DND-41 (cell line): Measurements from ENCODE around the gene KCTD14.

ENCODE experiments used
- ATAC-seq: fragments of 200-7000 bp; cut with Tn5 transposase; 3 replicates; pipeline ENCODE4 v1.9.1; 2021; ENCODE audit warnings: low read depth; ENCODE audit not compliant: insufficient read depth
- DNase-seq: peaks from one replicate; pipeline ENCODE4 v3.0.0-alpha.2; 2020
- H2AFZ ChIP-seq: 2 replicates; pipeline ENCODE4 v1.6.0; 2012; ENCODE audit warnings: low read depth, low read length
- H3K27ac ChIP-seq: 2 replicates; pipeline ENCODE4 v1.5.1; 2012; ENCODE audit warnings: low read length, inconsistent platforms
- H3K27me3 ChIP-seq: fragments of 200-600 bp; sonication (generic); 2 replicates; pipeline ENCODE4 v1.6.0; 2012; ENCODE audit warnings: low read length, mild to moderate bottlenecking, inconsistent platforms; ENCODE audit not compliant: insufficient read depth, poor library complexity
- H3K36me3 ChIP-seq: 2 replicates; pipeline ENCODE4 v1.5.1; 2012; ENCODE audit warnings: low read length, inconsistent platforms; ENCODE audit not compliant: insufficient read depth
- H3K4me1 ChIP-seq: 2 replicates; pipeline ENCODE4 v1.5.1; 2012; ENCODE audit warnings: mild to moderate bottlenecking, low read length; ENCODE audit not compliant: insufficient read depth
- H3K4me2 ChIP-seq: 2 replicates; pipeline ENCODE4 v1.6.0; 2012; ENCODE audit warnings: mild to moderate bottlenecking, moderate library complexity, low read length, inconsistent platforms; ENCODE audit not compliant: insufficient read depth
- H3K4me3 ChIP-seq, 2 experiments: fragments of 200-600 bp in 1 of 2; shearing (Covaris generic) in 1 of 2; 2 replicates each; pipeline ENCODE4 v1.5.1; 2012 to 2016; ENCODE audit warnings: inconsistent platforms in 2 of 2, low read length in 2 of 2, mild to moderate bottlenecking in 2 of 2, low read depth in 1 of 2, moderate library complexity in 1 of 2
- H3K79me2 ChIP-seq: 2 replicates; pipeline ENCODE4 v1.6.0; 2012; ENCODE audit warnings: low read length, inconsistent platforms; ENCODE audit not compliant: insufficient read depth
- H3K9ac ChIP-seq: 2 replicates; pipeline ENCODE4 v1.6.0; 2012; ENCODE audit warnings: low read depth, mild to moderate bottlenecking, inconsistent platforms, low read length, moderate library complexity
- H3K9me3 ChIP-seq: 2 replicates; pipeline ENCODE4 v1.5.1; 2012; ENCODE audit warnings: low read length, moderate library complexity, mild to moderate bottlenecking, inconsistent platforms; ENCODE audit not compliant: insufficient read depth, severe bottlenecking
- H4K20me1 ChIP-seq: 2 replicates; pipeline ENCODE4 v1.6.0; 2012; ENCODE audit warnings: low read length; ENCODE audit not compliant: insufficient read depth
- CTCF ChIP-seq: IDR thresholded peaks from 2 replicates; pipeline ENCODE4 v1.5.1; 2012; ENCODE audit warnings: borderline replicate concordance, low read length, moderate library complexity, mild to moderate bottlenecking; ENCODE audit not compliant: poor library complexity, severe bottlenecking; ENCODE audit errors: extremely low read depth
- EZH2 ChIP-seq: IDR thresholded peaks from 3 replicates; pipeline ENCODE4 v1.6.1; 2012; ENCODE audit warnings: borderline replicate concordance, low read depth, mild to moderate bottlenecking, moderate library complexity, low read length, inconsistent platforms; ENCODE audit not compliant: severe bottlenecking

Gene KCTD14

DNA sequence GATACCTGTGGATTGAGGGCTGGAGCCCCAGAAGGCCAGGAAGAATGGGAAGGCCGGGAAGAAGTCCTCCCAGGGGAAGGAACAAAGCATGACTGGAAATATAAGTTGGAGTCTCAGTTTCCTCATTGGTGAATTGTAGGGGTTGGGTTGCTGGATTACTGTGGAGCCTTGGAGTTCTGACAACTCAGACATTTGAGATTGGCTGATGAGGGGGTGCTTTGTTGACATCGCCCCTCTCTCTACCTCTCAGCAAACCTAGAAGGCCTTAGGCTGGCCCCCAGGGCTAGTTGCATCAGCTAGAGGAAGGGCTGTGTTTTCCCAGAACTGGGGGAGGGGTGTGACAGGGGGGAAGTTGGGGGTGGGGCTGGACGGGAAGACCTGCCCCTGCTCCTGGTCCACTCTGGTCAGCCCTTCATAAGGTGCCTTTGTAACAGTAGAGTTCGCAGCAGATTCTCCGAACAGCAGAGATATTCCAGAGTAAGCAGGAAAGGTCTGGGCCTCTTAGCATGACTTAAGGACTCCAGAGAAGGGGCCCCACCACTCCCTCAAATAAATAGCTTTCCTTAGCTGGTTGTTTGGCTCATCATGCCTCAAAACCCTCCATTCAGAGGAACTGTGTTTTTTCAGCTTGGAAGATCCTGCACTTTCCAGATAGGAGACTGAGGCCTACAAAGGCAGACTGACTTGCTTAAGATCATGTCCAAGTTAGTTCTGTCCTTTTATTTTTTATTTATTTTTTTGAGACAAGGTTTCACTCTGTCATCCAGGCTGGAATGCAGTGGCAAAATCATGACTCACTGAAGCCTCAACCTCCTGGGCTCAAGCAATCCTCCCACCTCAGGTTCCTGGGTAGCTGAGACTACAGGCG is 28.1 kb upstream of the KCTD14 start:
- DNase-seq (no peak), ATAC-seq (no peak)
- TF ChIP-seq EZH2 (no peak), CTCF (no peak)
- Histone ChIP-seq H3K27ac (0 out of 2 replicates have a peak overlapping the region, but pooled peaks have one; percentile 40), H3K9ac (no peak overlapping the region), H3K4me3 (no peak overlapping the region), H3K9me3 (no peaks in the 10 kb centered on the region), H4K20me1 (no peaks in the 10 kb centered on the region), H3K4me2 (no peak overlapping the region), H3K27me3 (no peaks in the 10 kb centered on the region), H2AFZ (no peak overlapping the region; the same call in 1 of the 2 replicates), H3K79me2 (no peaks in the 10 kb centered on the region), H3K4me1 (peaks cover 7% of the 10 kb centered on the region), H3K36me3 (no peaks in the 10 kb centered on the region)

GRCh38 chr11:78049348-78049747 is 26.3 kb upstream of the KCTD14 start:
- no peak overlapping the region for H3K4me3 ChIP-seq
- no peaks in the 10 kb centered on the region for H3K79me2 ChIP-seq
- no peak for DNase-seq
- no peak overlapping the region for H3K9ac ChIP-seq
- no peak overlapping the region for H3K27ac ChIP-seq
- H3K9me3 ChIP-seq = no peaks in the 10 kb centered on the region
- H3K36me3 ChIP-seq = no peaks in the 10 kb centered on the region
- no peak overlapping the region for H3K4me2 ChIP-seq
- peaks cover 15% of the 10 kb centered on the region for H3K4me1 ChIP-seq
- ATAC-seq = no peak
- H3K27me3 ChIP-seq = no peaks in the 10 kb centered on the region
- H4K20me1 ChIP-seq = no peaks in the 10 kb centered on the region
- TF ChIP-seq EZH2 (no peak), CTCF (no peak)
- H2AFZ ChIP-seq = no peak overlapping the region

DNA sequence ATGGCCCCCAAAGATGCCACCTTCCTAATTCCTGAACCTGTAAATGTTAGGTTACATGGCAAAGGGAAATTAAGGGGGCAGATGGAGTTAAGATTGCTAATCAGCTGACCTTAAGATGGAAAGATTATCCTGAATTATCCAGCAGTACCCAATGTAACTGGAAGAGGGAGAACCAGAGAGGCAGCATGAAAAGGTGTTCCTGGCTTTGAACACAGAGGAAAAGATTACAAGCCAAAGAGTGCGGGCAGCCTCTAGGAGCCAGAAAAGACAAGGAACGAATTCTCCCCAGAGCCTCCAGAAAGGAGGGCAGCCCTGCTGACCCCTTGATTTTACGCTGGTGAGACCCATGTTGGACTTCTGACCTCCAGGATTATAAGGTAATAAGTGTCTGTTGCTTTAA is 25.5 kb upstream of the KCTD14 start:
- Histone ChIP-seq H3K4me2 (no peak overlapping the region), H3K4me1 (peaks cover 15% of the 10 kb centered on the region), H4K20me1 (no peaks in the 10 kb centered on the region), H2AFZ (no peak overlapping the region), H3K27ac (no peak overlapping the region), H3K9me3 (no peaks in the 10 kb centered on the region), H3K4me3 (no peak overlapping the region), H3K9ac (no peak overlapping the region), H3K36me3 (no peaks in the 10 kb centered on the region), H3K27me3 (no peaks in the 10 kb centered on the region), H3K79me2 (no peaks in the 10 kb centered on the region)
- ATAC-seq (no peak), DNase-seq (no peak)
- TF ChIP-seq CTCF (no peak), EZH2 (no peak)
